HepG2 (cell line): Measurements from ENCODE around the gene MAGI1. TPM values are rescaled to one million over a fixed set of nuclear protein-coding genes. Genes with fewer than 3 reads are reported as not detected.

Experiments used
- ARHGAP35 ChIP-seq: sonication (generic); formaldehyde crosslinking; IDR thresholded peaks from 2 replicates; pipeline ENCODE4 v1.9.0; 2022; ENCODE audit warnings: mild to moderate bottlenecking, inconsistent platforms, moderate library complexity, missing genetic modification reagents, borderline replicate concordance
- ATF7-NPFF ChIP-seq: sonication (generic); formaldehyde crosslinking; IDR thresholded peaks from 2 replicates; pipeline ENCODE4 v1.8.1; 2023; ENCODE audit warnings: mild to moderate bottlenecking, low read depth, missing genetic modification reagents, moderate library complexity
- CC2D1A ChIP-seq: sonication (generic); formaldehyde crosslinking; IDR thresholded peaks from 2 replicates; pipeline ENCODE4 v1.8.1; 2023; ENCODE audit warnings: mild to moderate bottlenecking, missing genetic modification reagents
- GABPB1 ChIP-seq: IDR thresholded peaks from 2 replicates; pipeline ENCODE4 v1.6.1; 2016; ENCODE audit warnings: mild to moderate bottlenecking, missing genetic modification reagents, moderate library complexity, missing compliant biosample characterization
- GFI1 ChIP-seq: sonication (generic); formaldehyde crosslinking; IDR thresholded peaks from 2 replicates; pipeline ENCODE4 v1.5.0; 2020; ENCODE audit warnings: missing genetic modification reagents, mild to moderate bottlenecking, borderline replicate concordance
- HMGXB4 ChIP-seq, 2 experiments: sonication (generic) in 1 of 2; formaldehyde crosslinking in 1 of 2; IDR thresholded peaks; 2 replicates each; pipeline versions ENCODE4 v1.4.0 to v1.6.1; 2018 to 2020; ENCODE audit warnings: missing genetic modification reagents in 2 of 2, borderline replicate concordance in 1 of 2, low read depth in 1 of 2, mild to moderate bottlenecking in 1 of 2, missing biosample characterization in 1 of 2
- HNRNPK ChIP-seq: fragments of 200-400 bp; formaldehyde crosslinking; IDR thresholded peaks from 2 replicates; pipeline ENCODE4 v1.6.1; 2018; ENCODE audit warnings: low read length, low read depth, moderate library complexity, mild to moderate bottlenecking; ENCODE audit not compliant: poor library complexity, severe bottlenecking
- KLF12 ChIP-seq: sonication (generic); formaldehyde crosslinking; IDR thresholded peaks from 2 replicates; pipeline ENCODE4 v1.4.0; 2020; ENCODE audit warnings: missing genetic modification reagents, borderline replicate concordance
- MAFK ChIP-seq, 2 experiments: IDR thresholded peaks in 1 of 2; conservative IDR thresholded peaks in 1 of 2; 2 replicates each; pipeline ENCODE4 v1.6.1; 2011; ENCODE audit warnings: improper control_type of control experiment in 2 of 2, low read length in 2 of 2
- MBNL3 ChIP-seq: fragments of 250-450 bp; sonication (Bioruptor Pico); conservative IDR thresholded peaks from 2 replicates; pipeline ENCODE4 v1.8.0; 2022; ENCODE audit warnings: mild to moderate bottlenecking, inconsistent platforms
- NFYC ChIP-seq: IDR thresholded peaks from 2 replicates; pipeline ENCODE4 v1.6.1; 2016; ENCODE audit warnings: missing genetic modification reagents, missing compliant biosample characterization
- PCBP1 ChIP-seq: fragments of 200-400 bp; formaldehyde crosslinking; IDR thresholded peaks from 2 replicates; pipeline ENCODE4 v1.6.1; 2017; ENCODE audit warnings: mild to moderate bottlenecking, low read depth, low read length, borderline replicate concordance
- RCOR2 ChIP-seq: IDR thresholded peaks from 2 replicates; pipeline ENCODE4 v1.6.1; 2016; ENCODE audit warnings: missing biosample characterization, missing genetic modification reagents
- SALL2 ChIP-seq: sonication (generic); formaldehyde crosslinking; IDR thresholded peaks from 2 replicates; pipeline ENCODE4 v1.8.1; 2023; ENCODE audit warnings: mild to moderate bottlenecking, missing genetic modification reagents, inconsistent platforms
- SOX5 ChIP-seq: IDR thresholded peaks from 2 replicates; pipeline ENCODE4 v1.6.1; 2016; ENCODE audit warnings: borderline replicate concordance
- TBP ChIP-seq: sonication (generic); formaldehyde crosslinking; IDR thresholded peaks from 2 replicates; pipeline ENCODE4 v1.5.0; 2020; ENCODE audit warnings: missing genetic modification reagents
- TP53 ChIP-seq: sonication (generic); formaldehyde crosslinking; conservative IDR thresholded peaks from 2 replicates; pipeline ENCODE4 v1.4.0; 2020; ENCODE audit warnings: missing genetic modification reagents
- ZBTB7B ChIP-seq: sonication (generic); formaldehyde crosslinking; IDR thresholded peaks from 2 replicates; pipeline ENCODE4 v1.4.0; 2020; ENCODE audit warnings: missing genetic modification reagents
- ZNF136 ChIP-seq: sonication (generic); formaldehyde crosslinking; IDR thresholded peaks from 2 replicates; pipeline ENCODE4 v1.8.1; 2022; ENCODE audit warnings: low read depth, mild to moderate bottlenecking, moderate library complexity, missing genetic modification reagents
- ZNF446 ChIP-seq: sonication (generic); formaldehyde crosslinking; IDR thresholded peaks from 2 replicates; pipeline ENCODE4 v1.5.0; 2020; ENCODE audit warnings: mild to moderate bottlenecking, missing genetic modification reagents
- ZNF660 ChIP-seq: sonication (generic); formaldehyde crosslinking; IDR thresholded peaks from 2 replicates; pipeline ENCODE4 v1.5.1; 2020; ENCODE audit warnings: mild to moderate bottlenecking, low read depth, missing genetic modification reagents, borderline replicate concordance
- ZNF737 ChIP-seq: sonication (generic); formaldehyde crosslinking; IDR thresholded peaks from 2 replicates; pipeline ENCODE4 v1.5.0; 2020; ENCODE audit warnings: missing genetic modification reagents, mild to moderate bottlenecking, borderline replicate concordance
- ZNF792 ChIP-seq: IDR thresholded peaks from 2 replicates; pipeline ENCODE4 v1.6.1; 2016
- ZSCAN31 ChIP-seq: sonication (generic); formaldehyde crosslinking; IDR thresholded peaks from 2 replicates; pipeline ENCODE4 v1.5.0; 2020; ENCODE audit warnings: low read depth, mild to moderate bottlenecking, missing genetic modification reagents
- polyA plus RNA-seq, 8 experiments: library from polyadenylated mRNA; depleted of rRNA in 3 of 8; stranded (reverse) in 7 of 8; unstranded in 1 of 8; fragments of >200 nt; fragmentation: Illumina TruSeq in 4 of 8; extraction: Trizol in 4 of 8; gene quantifications; 2 replicates each; pipeline versions ENCODE4 v1.2.1 to v1.2.3, GENCODE V29; 2011 to 2016; ENCODE audit warnings: low read depth in 4 of 8, missing spikeins in 1 of 8, mixed read lengths in 1 of 8; ENCODE audit not compliant: insufficient read depth in 1 of 8
- total RNA-seq, 5 experiments: library from RNA; depleted of rRNA; stranded (reverse); fragments of >200 nt; fragmentation: Illumina TruSeq; extraction: Trizol; gene quantifications; 2 replicates each; pipeline ENCODE4 v1.2.3, GENCODE V29; 2016; ENCODE audit warnings: low read depth in 1 of 5
- TF ChIP-seq, protein P1 (sequence below): sonication (generic); formaldehyde crosslinking; IDR thresholded peaks from 2 replicates; pipeline ENCODE4 v1.9.0; 2021; ENCODE audit warnings: mild to moderate bottlenecking, missing genetic modification reagents

The MAGI1 gene
- total and polyA plus RNA-seq, 2 of the 13 experiments (the other 11 are each of a cell fraction or from before 2014, with no cell fraction given): 22.2 to 26.0 TPM

GRCh38 chr3:65406470-65406869 is 632.2 kb downstream of the MAGI1 start (continued):
- peak; percentile 18 to 57; a peak in 2 of 4 replicates for TF ChIP-seq MAFK (conservative IDR thresholded peaks at IDR 0.05 in 1 of 2, IDR thresholded peaks at IDR 0.05 in 1 of 2; ENCODE audit: low read length in 2 of 2)
- TF ChIP-seq ATF7-NPFF (CRISPR knock-in tag): no peak
- TF ChIP-seq ARHGAP35 (CRISPR knock-in tag): no peak
- no peak for TF ChIP-seq ZNF737 (CRISPR knock-in tag)
- TF ChIP-seq MBNL3: no peak
- TF ChIP-seq PCBP1: no peak
- no peak for TF ChIP-seq HMGXB4 (CRISPR knock-in tag; IDR thresholded peaks at IDR 0.05; ENCODE audit: borderline replicate concordance in 1 of 2, low read depth in 1 of 2)
- TF ChIP-seq KLF12 (CRISPR knock-in tag): no peak
- 0 out of 2 replicates have a peak, but pooled peaks have one; percentile 37 for TF ChIP-seq SOX5
- TF ChIP-seq SALL2 (CRISPR knock-in tag): no peak
- TF ChIP-seq ZNF136 (CRISPR knock-in tag): no peak
- TF ChIP-seq TBP (CRISPR knock-in tag): no peak
- no peak for TF ChIP-seq ZNF792 (CRISPR knock-in tag)
- TF ChIP-seq ZSCAN31: no peak
- TF ChIP-seq RCOR2: no peak
- TF ChIP-seq ZBTB7B (CRISPR knock-in tag): no peak
- no peak for TF ChIP-seq ZNF660
- no peak for TF ChIP-seq HNRNPK
- TF ChIP-seq, protein P1, sequence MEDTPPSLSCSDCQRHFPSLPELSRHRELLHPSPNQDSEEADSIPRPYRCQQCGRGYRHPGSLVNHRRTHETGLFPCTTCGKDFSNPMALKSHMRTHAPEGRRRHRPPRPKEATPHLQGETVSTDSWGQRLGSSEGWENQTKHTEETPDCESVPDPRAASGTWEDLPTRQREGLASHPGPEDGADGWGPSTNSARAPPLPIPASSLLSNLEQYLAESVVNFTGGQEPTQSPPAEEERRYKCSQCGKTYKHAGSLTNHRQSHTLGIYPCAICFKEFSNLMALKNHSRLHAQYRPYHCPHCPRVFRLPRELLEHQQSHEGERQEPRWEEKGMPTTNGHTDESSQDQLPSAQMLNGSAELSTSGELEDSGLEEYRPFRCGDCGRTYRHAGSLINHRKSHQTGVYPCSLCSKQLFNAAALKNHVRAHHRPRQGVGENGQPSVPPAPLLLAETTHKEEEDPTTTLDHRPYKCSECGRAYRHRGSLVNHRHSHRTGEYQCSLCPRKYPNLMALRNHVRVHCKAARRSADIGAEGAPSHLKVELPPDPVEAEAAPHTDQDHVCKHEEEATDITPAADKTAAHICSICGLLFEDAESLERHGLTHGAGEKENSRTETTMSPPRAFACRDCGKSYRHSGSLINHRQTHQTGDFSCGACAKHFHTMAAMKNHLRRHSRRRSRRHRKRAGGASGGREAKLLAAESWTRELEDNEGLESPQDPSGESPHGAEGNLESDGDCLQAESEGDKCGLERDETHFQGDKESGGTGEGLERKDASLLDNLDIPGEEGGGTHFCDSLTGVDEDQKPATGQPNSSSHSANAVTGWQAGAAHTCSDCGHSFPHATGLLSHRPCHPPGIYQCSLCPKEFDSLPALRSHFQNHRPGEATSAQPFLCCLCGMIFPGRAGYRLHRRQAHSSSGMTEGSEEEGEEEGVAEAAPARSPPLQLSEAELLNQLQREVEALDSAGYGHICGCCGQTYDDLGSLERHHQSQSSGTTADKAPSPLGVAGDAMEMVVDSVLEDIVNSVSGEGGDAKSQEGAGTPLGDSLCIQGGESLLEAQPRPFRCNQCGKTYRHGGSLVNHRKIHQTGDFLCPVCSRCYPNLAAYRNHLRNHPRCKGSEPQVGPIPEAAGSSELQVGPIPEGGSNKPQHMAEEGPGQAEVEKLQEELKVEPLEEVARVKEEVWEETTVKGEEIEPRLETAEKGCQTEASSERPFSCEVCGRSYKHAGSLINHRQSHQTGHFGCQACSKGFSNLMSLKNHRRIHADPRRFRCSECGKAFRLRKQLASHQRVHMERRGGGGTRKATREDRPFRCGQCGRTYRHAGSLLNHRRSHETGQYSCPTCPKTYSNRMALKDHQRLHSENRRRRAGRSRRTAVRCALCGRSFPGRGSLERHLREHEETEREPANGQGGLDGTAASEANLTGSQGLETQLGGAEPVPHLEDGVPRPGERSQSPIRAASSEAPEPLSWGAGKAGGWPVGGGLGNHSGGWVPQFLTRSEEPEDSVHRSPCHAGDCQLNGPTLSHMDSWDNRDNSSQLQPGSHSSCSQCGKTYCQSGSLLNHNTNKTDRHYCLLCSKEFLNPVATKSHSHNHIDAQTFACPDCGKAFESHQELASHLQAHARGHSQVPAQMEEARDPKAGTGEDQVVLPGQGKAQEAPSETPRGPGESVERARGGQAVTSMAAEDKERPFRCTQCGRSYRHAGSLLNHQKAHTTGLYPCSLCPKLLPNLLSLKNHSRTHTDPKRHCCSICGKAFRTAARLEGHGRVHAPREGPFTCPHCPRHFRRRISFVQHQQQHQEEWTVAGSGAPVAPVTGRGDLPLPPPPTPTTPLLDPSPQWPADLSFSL (CRISPR knock-in tag): no peak
- no peak for TF ChIP-seq GFI1 (CRISPR knock-in tag)
- no peak for TF ChIP-seq ZNF446 (CRISPR knock-in tag)
- no peak for TF ChIP-seq NFYC (CRISPR knock-in tag)
- no peak for TF ChIP-seq TP53 (CRISPR knock-in tag)
- no peak for TF ChIP-seq CC2D1A (CRISPR knock-in tag)
- no peak for TF ChIP-seq GABPB1 (CRISPR knock-in tag)
